Stomach (tissue), 9 donors: ENCODE measurements around the gene TRPM4. TPM values are rescaled to one million over a fixed set of nuclear protein-coding genes. Genes with fewer than 3 reads are reported as not detected.

Source experiments
- DNase-seq, 2 donors: peaks; one replicate each; pipeline versions ENCODE4 v3.0.0 to v3.0.0-alpha.2; 2013 to 2019
- H3K27ac ChIP-seq, 5 donors: fragments of 200-600 bp in 4 of 5; sonication (generic) in 4 of 5; one replicate each; pipeline ENCODE4 v1.5.1; 2013 to 2019; ENCODE audit warnings: mild to moderate bottlenecking in 1 of 5, moderate library complexity in 1 of 5
- H3K27me3 ChIP-seq, 3 donors: fragments of 200-600 bp; sonication (generic); one replicate each; pipeline ENCODE4 v1.5.1; 2017 to 2019; ENCODE audit warnings: mixed run types in 1 of 3
- H3K36me3 ChIP-seq, 4 donors: fragments of 200-600 bp; sonication (generic); 1 replicate in 3 of 4; 2 replicates in 1 of 4; pipeline ENCODE4 v1.5.1; 2016 to 2019
- H3K4me1 ChIP-seq, 4 donors: fragments of 200-600 bp; sonication (generic); one replicate each; pipeline ENCODE4 v1.5.1; 2016 to 2019
- H3K4me3 ChIP-seq, 4 donors: fragments of 200-600 bp; sonication (generic) in 3 of 4; one replicate each; pipeline ENCODE4 v1.5.1; 2016 to 2019; ENCODE audit warnings: mild to moderate bottlenecking in 1 of 4
- H3K9me3 ChIP-seq, 4 donors: fragments of 200-600 bp; sonication (generic); one replicate each; pipeline ENCODE4 v1.5.1; 2016 to 2019
- CTCF ChIP-seq, 7 experiments: fragments of 450-650 bp in 4 of 7; fragments of 200-600 bp in 3 of 7; sonication (generic) in 3 of 7; IDR thresholded peaks; one replicate each; pipeline ENCODE4 v1.5.1; 2016 to 2019; ENCODE audit warnings: antibody characterized with exemption in 7 of 7, control low read depth in 2 of 7, mild to moderate bottlenecking in 1 of 7
- EP300 ChIP-seq: sonication (generic); formaldehyde crosslinking; IDR thresholded peaks from one replicate; pipeline ENCODE4 v1.6.1; 2017; ENCODE audit warnings: antibody characterized with exemption
- POLR2A ChIP-seq, 4 donors: fragments of 450-650 bp; IDR thresholded peaks; one replicate each; pipeline ENCODE4 v1.6.1; 2016; ENCODE audit warnings: antibody characterized with exemption in 4 of 4, control low read depth in 2 of 4, mild to moderate bottlenecking in 1 of 4, moderate library complexity in 1 of 4
- POLR2AphosphoS5 ChIP-seq, 3 donors: sonication (generic); formaldehyde crosslinking; IDR thresholded peaks; one replicate each; pipeline ENCODE4 v1.6.1; 2016; ENCODE audit warnings: antibody characterized with exemption in 3 of 3
- WGBS, 5 donors: extraction: QIAGEN DNeasy Blood & Tissue Kit in 3 of 5; methylation state at CpG; one replicate each; pipeline versions ENCODE4 v1.1.5 to v1.1.7; 2013 to 2018; 5-methylcytosine and 5-hydroxymethylcytosine counted together
- intact Hi-C: fragments of 100-400 bp; cut with DNase I; formaldehyde crosslinking; loops from one replicate; pipeline ENCODE4 v1.15.1; 2023; ENCODE audit warnings: low total_unique reads
- polyA plus RNA-seq, 3 donors: library from polyadenylated mRNA; stranded (reverse); fragments of 200-250 nt; gene quantifications; one replicate each; pipeline ENCODE4 v1.2.3, GENCODE V29; 2013
- total RNA-seq, 5 donors: library from RNA; depleted of rRNA; stranded (reverse); fragments of >200 nt; gene quantifications; one replicate each; pipeline versions ENCODE4 v1.1.0 to v1.2.3, GENCODE V29; 2014 to 2016
- donor health status: healthy with polysubstance abuse.
- donor health status: Bipolar disorder and iron deficiency.
- donor health status: healthy.

TRPM4 gene
- total and polyA plus RNA-seq, 8 donors, result 11.8 to 1,449 (median 71.9) TPM

GRCh38 chr19:49111218-49111998 is 46.2 kb upstream of the TRPM4 start:
- intact Hi-C loops, result no loop called here
- TF ChIP-seq EP300 (no peak), POLR2AphosphoS5 (IDR thresholded peaks at IDR 0.05) (no peak), CTCF (IDR thresholded peaks at IDR 0.05) (no peak), POLR2A (IDR thresholded peaks at IDR 0.05) (no peak)
- H3K27ac ChIP-seq, result no peak overlapping the region
- no peaks in the 10 kb centered on the region for H3K9me3 ChIP-seq
- DNase-seq, result no peak
- peaks cover 21 to 33% (median 31%) of the 10 kb centered on the region in 4 donors for H3K36me3 ChIP-seq
- H3K27me3 ChIP-seq, result no peaks in the 10 kb centered on the region
- H3K4me3 ChIP-seq, result no peak overlapping the region
- WGBS, 5 donors, result 75 to 78% (median 75%) methylated on average over 11 of the region's 11 CpGs
- peaks cover 12 to 34% (median 25%) of the 10 kb centered on the region in 4 donors for H3K4me1 ChIP-seq

GRCh38 chr19:49113762-49114629 is 43.6 kb upstream of the TRPM4 start, which contains the start of gene LIN7B:
LIN7B (plus strand) TSS chr19:49114370; CDS start chr19:49114405, 35 bp downstream.
- H3K9me3 ChIP-seq, result no peaks in the 10 kb centered on the region
- intact Hi-C loops, result no loop called here
- H3K27ac ChIP-seq, result peak within 1 kb of the TSS; percentile 74 to 90 (median 81)
- peak within 1 kb of the TSS; percentile 87 to 98 (median 92) for H3K4me3 ChIP-seq
- no peaks in the 10 kb centered on the region for H3K27me3 ChIP-seq
- 0 to 1% (median 1%) methylated on average over 31 to 66 of the region's 66 CpGs for WGBS, 5 donors
- peaks cover 27 to 49% (median 40%) of the 10 kb centered on the region in 4 donors for H3K4me1 ChIP-seq
- TF ChIP-seq EP300, result no peak
- no peak for TF ChIP-seq POLR2A (IDR thresholded peaks at IDR 0.05)
- peak in 3 of 7 experiments; percentile 35 to 64 (median 39) for TF ChIP-seq CTCF (IDR thresholded peaks at IDR 0.05)
- peaks cover 0 to 8% (median 5%) of the 10 kb centered on the region in 4 donors for H3K36me3 ChIP-seq
- DNase-seq, result peak; percentile 77 to 92

GRCh38 chr19:49114630-49115363 is 42.8 kb upstream of the TRPM4 start:
- H3K4me1 ChIP-seq, result peaks cover 34 to 56% (median 47%) of the 10 kb centered on the region in 4 donors
- peak overlapping the region; percentile 87 to 98 (median 92) for H3K4me3 ChIP-seq
- peaks cover 0 to 7% (median 1%) of the 10 kb centered on the region in 3 donors for H3K27me3 ChIP-seq
- TF ChIP-seq POLR2AphosphoS5 (IDR thresholded peaks at IDR 0.05), result no peak
- 9 to 41% (median 10%) methylated on average over 15 to 68 of the region's 68 CpGs for WGBS, 5 donors
- peak overlapping the region; percentile 74 to 90 (median 81) for H3K27ac ChIP-seq
- H3K9me3 ChIP-seq, result no peaks in the 10 kb centered on the region
- intact Hi-C loops, result no loop called here
- H3K36me3 ChIP-seq, result no peaks in the 10 kb centered on the region
- peak; percentile 65 to 89 for DNase-seq

GRCh38 chr19:49116544-49116943 is 41.0 kb upstream of the TRPM4 start:
- DNase-seq, result peak in 1 of 2 donors; percentile 40
- H3K27ac ChIP-seq, result no peak overlapping the region
- H3K4me1 ChIP-seq, result peaks cover 41 to 51% (median 49%) of the 10 kb centered on the region in 4 donors
- H3K9me3 ChIP-seq, result no peaks in the 10 kb centered on the region
- peaks cover 0 to 18% (median 9%) of the 10 kb centered on the region in 3 donors for H3K27me3 ChIP-seq
- intact Hi-C loops, result no loop called here
- TF ChIP-seq POLR2A (IDR thresholded peaks at IDR 0.05), result no peak
- H3K4me3 ChIP-seq, result no peak overlapping the region
- no peaks in the 10 kb centered on the region for H3K36me3 ChIP-seq
- WGBS, 5 donors, result 55 to 81% (median 63%) methylated on average over 1 of the region's 1 CpG
